ENCODE results near the gene TMEM61.

Gene TMEM61

DNA sequence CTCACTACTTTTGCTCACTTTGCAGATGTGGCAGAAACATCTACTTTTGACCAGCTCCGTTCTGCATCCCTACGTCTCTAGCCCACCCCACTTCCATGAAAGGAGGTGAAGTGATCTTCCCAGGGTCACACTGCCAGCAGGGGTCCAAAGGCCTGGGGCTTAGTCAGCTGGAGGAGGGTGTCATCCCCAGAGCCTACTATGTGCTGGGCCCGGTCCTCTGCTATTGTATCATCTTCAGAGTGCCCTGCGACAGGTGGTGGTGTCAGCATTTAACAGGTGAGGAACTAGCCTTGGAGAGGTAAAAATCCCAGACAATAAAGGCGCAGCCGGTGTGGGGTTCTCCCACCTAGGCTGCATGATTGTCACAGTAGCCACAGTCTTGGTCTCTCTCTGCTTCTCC is 12.7 kb downstream of the TMEM61 start:
- no peak overlapping the region for H2AFZ ChIP-seq (ENCODE audit: low read depth, low read length)
- H4K20me1 ChIP-seq (ENCODE audit: insufficient read depth, low read length) = no peaks in the 10 kb centered on the region
- H3K27ac ChIP-seq (ENCODE audit: low read length) = no peak overlapping the region
- H3K79me2 ChIP-seq (ENCODE audit: low read length) = no peaks in the 10 kb centered on the region
- no peak overlapping the region for H3K9ac ChIP-seq (ENCODE audit: low read length)
- peaks cover 12% of the 10 kb centered on the region; the same call in 1 of the 2 replicates for H3K27me3 ChIP-seq (ENCODE audit: low read depth, low read length)
- 0 out of 2 replicates have a peak, but pooled peaks cover 3% of the 10 kb centered on the region for H3K4me1 ChIP-seq (ENCODE audit: low read length)
- no peaks in the 10 kb centered on the region for H3K9me3 ChIP-seq (ENCODE audit: insufficient read depth, low read length)
- H3K36me3 ChIP-seq (replicated peaks; ENCODE audit: low read depth, low read length) = no peaks in the 10 kb centered on the region
- no peak overlapping the region for H3K4me2 ChIP-seq (ENCODE audit: low read length)
- no peak overlapping the region for H3K4me3 ChIP-seq (ENCODE audit: low read length)
- TF ChIP-seq EZH2phosphoT487 (IDR thresholded peaks at IDR 0.05; ENCODE audit: low read depth) = no peak
- TF ChIP-seq, protein P1, sequence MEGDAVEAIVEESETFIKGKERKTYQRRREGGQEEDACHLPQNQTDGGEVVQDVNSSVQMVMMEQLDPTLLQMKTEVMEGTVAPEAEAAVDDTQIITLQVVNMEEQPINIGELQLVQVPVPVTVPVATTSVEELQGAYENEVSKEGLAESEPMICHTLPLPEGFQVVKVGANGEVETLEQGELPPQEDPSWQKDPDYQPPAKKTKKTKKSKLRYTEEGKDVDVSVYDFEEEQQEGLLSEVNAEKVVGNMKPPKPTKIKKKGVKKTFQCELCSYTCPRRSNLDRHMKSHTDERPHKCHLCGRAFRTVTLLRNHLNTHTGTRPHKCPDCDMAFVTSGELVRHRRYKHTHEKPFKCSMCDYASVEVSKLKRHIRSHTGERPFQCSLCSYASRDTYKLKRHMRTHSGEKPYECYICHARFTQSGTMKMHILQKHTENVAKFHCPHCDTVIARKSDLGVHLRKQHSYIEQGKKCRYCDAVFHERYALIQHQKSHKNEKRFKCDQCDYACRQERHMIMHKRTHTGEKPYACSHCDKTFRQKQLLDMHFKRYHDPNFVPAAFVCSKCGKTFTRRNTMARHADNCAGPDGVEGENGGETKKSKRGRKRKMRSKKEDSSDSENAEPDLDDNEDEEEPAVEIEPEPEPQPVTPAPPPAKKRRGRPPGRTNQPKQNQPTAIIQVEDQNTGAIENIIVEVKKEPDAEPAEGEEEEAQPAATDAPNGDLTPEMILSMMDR (IDR thresholded peaks at IDR 0.05; ENCODE audit: low read depth, low read length) = no peak

DNA sequence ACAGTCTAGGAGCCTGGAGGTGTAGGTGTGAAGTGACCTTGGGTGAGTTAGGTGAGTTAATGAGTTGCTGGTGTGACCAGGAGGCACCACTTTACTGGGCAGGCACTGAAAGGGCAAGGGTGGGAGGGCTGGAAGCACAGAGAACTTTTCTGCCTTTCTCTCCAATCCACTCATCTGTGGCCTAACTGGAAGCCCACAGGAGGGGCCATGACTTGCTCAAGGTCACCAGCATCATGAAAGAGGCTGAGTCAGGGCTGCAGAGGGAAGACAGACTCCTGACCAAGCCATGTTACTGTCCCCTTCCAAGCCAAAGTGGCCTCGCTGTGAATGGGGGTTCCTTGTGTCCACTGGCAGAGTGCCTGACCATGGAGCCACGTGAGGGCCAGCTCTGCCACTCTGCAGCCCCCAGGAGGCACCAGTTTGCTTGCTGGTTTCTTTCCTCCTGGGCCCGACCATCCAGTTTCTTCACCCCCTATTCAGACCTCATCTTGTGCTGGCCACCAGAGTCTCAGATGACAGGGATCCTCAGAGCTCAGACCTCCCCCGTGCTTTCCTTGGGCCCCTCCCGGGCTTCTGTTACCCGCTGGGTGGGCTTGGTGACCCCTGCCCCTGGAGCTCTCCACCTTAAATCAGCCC is 14.0 kb downstream of the TMEM61 start:
- Histone ChIP-seq H3K27me3 (ENCODE audit: low read depth, low read length) (peaks cover 12% of the 10 kb centered on the region; the same call in 1 of the 2 replicates), H3K4me3 (ENCODE audit: low read length) (no peak overlapping the region), H3K4me2 (ENCODE audit: low read length) (no peak overlapping the region), H3K27ac (ENCODE audit: low read length) (no peak overlapping the region), H4K20me1 (ENCODE audit: insufficient read depth, low read length) (no peaks in the 10 kb centered on the region), H3K9ac (ENCODE audit: low read length) (no peak overlapping the region), H3K79me2 (ENCODE audit: low read length) (no peaks in the 10 kb centered on the region), H3K36me3 (replicated peaks; ENCODE audit: low read depth, low read length) (no peaks in the 10 kb centered on the region), H2AFZ (ENCODE audit: low read depth, low read length) (no peak overlapping the region), H3K9me3 (ENCODE audit: insufficient read depth, low read length) (no peaks in the 10 kb centered on the region), H3K4me1 (ENCODE audit: low read length) (0 out of 2 replicates have a peak, but pooled peaks cover 3% of the 10 kb centered on the region)
- no peak for TF ChIP-seq EZH2phosphoT487 (IDR thresholded peaks at IDR 0.05; ENCODE audit: low read depth)
- TF ChIP-seq, protein P1 (IDR thresholded peaks at IDR 0.05; ENCODE audit: low read depth, low read length) = no peak

DNA sequence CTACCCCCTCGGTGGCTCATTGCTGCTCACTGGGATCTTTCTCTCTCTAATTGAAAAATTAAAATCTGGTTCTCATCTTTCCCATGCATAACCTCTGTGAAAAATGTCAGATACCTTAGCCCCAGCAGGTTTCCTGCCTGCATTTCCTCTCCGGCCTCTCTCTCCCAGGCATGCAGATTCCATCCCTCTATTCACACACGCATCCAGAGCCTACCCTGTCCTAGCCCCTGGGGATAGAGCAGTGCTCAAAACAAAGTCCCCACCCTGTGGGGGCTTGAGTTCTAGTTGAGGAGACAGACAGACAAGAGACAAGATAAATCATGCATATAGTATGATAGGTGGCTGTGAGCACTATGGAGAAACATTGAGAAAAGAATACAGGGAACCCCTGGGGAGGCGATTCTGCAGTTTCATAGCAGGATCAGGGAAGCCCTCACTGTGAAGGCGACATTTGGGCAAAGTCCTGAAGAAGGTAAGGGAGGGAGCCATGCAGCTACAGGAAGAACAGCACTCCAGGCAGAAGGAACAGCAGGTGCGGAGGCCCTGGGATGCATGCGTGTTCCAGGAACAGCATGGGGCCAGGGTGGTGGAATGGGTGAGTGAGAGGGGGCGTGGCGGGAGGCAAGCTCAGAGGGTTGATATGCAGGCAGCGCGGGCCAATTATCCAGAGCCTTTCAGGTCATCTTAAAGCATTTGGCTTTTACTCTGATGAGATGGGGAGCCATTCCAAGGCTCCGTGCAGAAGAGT is 14.8 kb downstream of the TMEM61 start:
- Histone ChIP-seq H3K36me3 (replicated peaks; ENCODE audit: low read depth, low read length) (no peaks in the 10 kb centered on the region), H3K9ac (ENCODE audit: low read length) (no peak overlapping the region), H3K4me1 (ENCODE audit: low read length) (0 out of 2 replicates have a peak, but pooled peaks cover 3% of the 10 kb centered on the region), H3K79me2 (ENCODE audit: low read length) (no peaks in the 10 kb centered on the region), H3K9me3 (ENCODE audit: insufficient read depth, low read length) (no peaks in the 10 kb centered on the region), H4K20me1 (ENCODE audit: insufficient read depth, low read length) (no peaks in the 10 kb centered on the region), H3K27me3 (ENCODE audit: low read depth, low read length) (peaks cover 12% of the 10 kb centered on the region; the same call in 1 of the 2 replicates), H3K27ac (ENCODE audit: low read length) (no peak overlapping the region), H3K4me3 (ENCODE audit: low read length) (no peak overlapping the region), H3K4me2 (ENCODE audit: low read length) (no peak overlapping the region), H2AFZ (ENCODE audit: low read depth, low read length) (no peak overlapping the region)
- no peak for TF ChIP-seq EZH2phosphoT487 (IDR thresholded peaks at IDR 0.05; ENCODE audit: low read depth)
- TF ChIP-seq, protein P1 (IDR thresholded peaks at IDR 0.05; ENCODE audit: low read depth, low read length) = no peak

- Histone ChIP-seq H4K20me1 (ENCODE audit: insufficient read depth, low read length) (no peaks in the 10 kb centered on the region), H3K4me1 (ENCODE audit: low read length) (0 out of 2 replicates have a peak, but pooled peaks cover 3% of the 10 kb centered on the region), H3K9ac (ENCODE audit: low read length) (no peak overlapping the region), H3K79me2 (ENCODE audit: low read length) (no peaks in the 10 kb centered on the region), H3K27ac (ENCODE audit: low read length) (no peak overlapping the region), H3K9me3 (ENCODE audit: insufficient read depth, low read length) (no peaks in the 10 kb centered on the region), H2AFZ (ENCODE audit: low read depth, low read length) (no peak overlapping the region; the same call in 1 of the 2 replicates), H3K27me3 (ENCODE audit: low read depth, low read length) (peaks cover 12% of the 10 kb centered on the region; the same call in 1 of the 2 replicates), H3K4me2 (ENCODE audit: low read length) (peak overlapping the region; percentile 79), H3K4me3 (ENCODE audit: low read length) (0 out of 2 replicates have a peak overlapping the region, but pooled peaks have one; percentile 46), H3K36me3 (replicated peaks; ENCODE audit: low read depth, low read length) (no peaks in the 10 kb centered on the region)
- TF ChIP-seq, protein P1 (IDR thresholded peaks at IDR 0.05; ENCODE audit: low read depth, low read length) = no peak
- no peak for TF ChIP-seq EZH2phosphoT487 (IDR thresholded peaks at IDR 0.05; ENCODE audit: low read depth)
These were observed 15.4 kb downstream of the TMEM61 start for GRCh38 chr1:54995835-54996234.

Data from OCI-LY3 (cell line).